GM19099 (cell line): ENCODE data around the gene FOXP4.

ENCODE experiments used
- POLR2A ChIP-seq: IDR thresholded peaks from 3 replicates; pipeline ENCODE4 v1.6.1; 2011; ENCODE audit warnings: low read depth; ENCODE audit not compliant: insufficient read length; ENCODE audit errors: extremely low read depth

Gene FOXP4

DNA sequence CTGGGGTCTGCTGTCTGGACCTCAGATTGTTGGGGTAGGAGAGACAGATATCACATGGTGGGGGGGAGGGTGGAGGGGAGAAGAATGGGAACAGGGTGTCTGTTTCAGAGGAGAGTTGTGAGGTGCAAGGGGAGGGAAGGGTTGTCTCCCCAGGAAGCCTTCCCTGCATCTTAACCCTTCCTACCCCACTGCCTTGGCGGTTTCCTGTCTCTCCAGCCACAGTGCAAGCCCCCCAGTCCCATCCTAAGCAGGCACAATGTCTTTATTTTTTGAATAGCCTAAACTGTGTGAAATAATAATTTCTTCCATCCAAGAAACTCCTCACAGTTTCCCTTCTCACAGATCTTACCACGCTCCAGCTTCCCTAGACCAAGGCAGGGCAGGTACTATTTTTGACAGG is 3.5 kb downstream of the FOXP4 start:
- TF ChIP-seq POLR2A: no peak

DNA sequence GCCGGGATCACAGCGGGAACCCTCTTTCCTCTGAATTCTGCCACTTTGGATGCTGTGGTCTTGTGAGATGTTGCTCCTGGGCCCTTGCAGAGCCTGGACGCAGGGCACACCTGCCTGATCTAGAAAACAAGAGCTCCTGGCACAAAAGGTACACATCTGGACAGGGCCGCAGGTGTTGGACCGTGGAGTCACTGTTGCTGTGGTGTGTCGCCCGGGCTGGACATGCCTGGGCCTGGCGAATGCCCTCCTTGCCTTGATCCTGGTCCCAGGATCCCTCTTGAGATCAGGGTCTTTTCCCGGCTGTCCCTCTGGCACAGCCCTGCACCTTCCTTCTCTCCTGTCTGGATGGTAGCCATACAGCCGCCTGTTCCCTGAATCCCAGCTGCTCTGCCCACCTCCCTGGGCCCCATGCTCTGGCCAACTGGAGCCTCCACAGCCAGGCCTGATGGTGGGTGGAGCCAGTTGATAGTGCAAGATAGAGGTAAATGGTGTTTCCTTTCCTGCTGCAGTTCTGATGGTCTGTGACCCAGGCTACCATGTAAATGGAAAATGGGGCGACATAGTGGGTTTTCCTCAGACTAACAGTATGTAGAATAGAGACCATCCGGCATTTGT is 5.0 kb downstream of the FOXP4 start:
- TF ChIP-seq POLR2A: no peak

DNA sequence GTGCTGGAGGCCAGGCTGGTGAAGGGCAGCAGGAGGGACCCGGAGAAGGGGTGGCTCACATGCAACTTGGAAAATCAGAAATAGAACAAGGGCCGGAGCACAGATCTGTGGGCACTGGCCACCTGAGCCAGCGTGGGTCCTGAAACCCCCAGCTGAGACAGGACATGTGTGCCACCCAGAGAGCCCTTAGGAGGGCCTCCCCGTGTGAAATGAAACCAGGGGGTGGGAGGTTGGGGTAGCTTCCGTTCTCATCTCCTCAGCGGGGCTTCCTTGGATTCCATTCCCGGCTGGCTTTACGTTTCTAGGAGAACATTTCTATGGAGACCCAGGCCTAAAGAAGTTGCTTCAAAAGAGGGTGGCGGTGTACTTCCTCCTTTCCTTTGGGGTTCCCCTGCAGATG is 5.7 kb downstream of the FOXP4 start:
- no peak for TF ChIP-seq POLR2A

DNA sequence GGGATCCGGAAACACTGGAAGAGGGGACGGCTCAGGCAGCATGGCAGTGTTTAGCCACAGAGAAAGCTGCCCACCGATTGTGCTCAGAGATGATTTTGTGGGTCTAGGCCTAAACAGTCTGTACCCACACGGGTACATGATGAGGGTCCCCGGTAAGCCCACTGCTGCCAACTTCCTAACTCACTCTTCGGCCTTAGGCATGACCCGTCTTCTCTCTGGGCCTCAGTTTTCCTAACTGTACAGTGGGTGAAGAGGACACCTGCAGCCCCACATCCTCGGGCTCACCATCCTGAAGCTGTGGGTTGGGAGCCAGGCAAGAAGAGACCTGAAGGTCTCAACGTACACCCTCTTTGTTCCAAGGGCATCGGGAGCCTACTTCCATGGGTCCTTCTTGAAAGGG is 6.5 kb downstream of the FOXP4 start:
- no peak for TF ChIP-seq POLR2A

DNA sequence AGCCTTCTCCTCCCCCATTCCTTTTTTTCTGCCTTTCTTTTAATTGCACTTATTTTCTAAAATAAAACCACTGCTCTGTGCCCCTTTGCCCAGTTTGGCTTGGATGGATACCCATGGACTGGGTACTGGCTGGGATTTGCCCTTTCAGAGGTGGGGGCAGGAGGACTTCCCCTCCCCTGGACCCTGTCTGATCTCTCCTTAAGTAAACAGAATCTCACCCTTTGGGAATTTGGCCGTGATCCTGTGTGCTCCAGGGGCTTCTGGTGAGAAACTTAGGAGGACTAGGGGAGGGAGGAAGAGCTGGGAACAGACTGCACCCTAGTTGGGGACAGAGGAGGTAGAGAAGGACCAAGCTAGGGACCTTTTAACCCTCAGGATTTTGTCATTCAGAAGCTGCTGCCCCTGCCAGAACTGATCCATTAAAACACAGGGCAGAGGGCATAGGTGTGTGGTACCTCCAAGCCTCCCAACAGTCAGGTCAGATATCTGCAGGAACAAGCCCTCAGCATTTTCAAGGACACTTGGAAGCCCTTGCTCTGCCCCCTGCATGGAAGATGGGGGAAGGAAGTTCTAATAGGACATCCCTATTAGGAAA is 7.3 kb downstream of the FOXP4 start:
- TF ChIP-seq POLR2A: no peak

DNA sequence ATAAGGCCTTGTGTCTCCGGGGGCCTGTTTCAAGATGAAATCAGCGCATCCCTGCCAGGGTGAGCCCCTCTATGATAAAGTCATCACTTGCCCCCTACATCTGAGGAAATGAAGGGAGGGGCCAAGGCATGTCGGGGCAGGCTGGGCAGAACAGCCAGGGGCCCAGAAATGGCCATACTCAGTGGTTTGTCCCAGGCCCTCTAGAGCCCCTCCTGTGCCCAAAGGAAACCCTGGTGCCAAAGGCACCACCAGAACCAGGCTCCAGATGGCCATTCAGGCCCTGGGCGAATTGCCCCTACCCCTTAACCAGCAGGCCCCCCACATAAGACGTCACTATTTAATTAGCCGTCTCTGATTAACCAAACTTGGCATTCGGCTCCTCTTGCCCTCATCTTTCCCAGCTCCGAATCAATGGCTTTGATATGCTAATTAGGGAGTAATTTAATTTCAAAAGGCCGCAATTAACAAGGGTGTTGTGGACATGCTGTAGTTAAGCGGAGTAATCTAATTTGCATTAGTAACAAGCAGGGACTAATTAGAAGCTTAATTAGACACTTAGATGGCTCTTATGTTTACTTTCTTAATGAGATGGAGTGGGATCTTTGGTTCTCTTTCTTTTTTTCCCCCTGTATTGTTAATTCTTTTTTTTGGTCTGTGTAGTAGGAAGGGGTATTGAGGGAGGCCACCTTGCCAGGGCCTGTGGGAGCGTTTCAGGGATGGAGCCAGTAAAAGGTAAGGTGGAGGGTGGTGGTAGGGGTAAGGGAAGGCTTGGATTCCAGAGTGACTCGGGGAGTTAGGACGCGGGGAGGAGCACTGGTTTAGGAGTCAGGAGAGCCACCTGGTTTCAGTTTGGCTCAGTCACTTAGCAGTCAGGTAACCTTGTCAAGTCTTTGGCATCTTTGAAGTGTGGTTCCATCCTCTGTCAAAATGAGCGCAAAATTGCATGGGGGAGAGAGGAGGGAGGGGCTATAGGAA is 9.4 kb downstream of the FOXP4 start:
- TF ChIP-seq POLR2A: no peak

DNA sequence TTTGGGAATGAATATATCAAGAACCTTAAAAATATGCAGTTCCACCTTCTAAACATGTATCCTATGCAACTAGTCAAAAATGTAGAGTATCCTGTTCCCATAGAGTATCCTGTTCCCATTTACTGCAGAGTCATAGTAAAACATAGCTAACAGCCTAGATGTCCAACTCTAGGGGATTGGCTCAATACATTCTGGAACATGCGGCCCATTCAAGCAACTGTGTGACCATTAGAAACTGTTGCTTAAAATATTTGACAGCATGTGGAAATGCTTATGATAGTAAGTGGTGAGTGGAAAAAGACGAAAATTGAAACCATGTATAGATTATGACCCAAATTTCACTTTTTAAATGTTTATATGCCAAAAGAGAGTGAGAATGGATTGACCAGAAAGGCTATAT is 11.2 kb downstream of the FOXP4 start:
- no peak for TF ChIP-seq POLR2A

DNA sequence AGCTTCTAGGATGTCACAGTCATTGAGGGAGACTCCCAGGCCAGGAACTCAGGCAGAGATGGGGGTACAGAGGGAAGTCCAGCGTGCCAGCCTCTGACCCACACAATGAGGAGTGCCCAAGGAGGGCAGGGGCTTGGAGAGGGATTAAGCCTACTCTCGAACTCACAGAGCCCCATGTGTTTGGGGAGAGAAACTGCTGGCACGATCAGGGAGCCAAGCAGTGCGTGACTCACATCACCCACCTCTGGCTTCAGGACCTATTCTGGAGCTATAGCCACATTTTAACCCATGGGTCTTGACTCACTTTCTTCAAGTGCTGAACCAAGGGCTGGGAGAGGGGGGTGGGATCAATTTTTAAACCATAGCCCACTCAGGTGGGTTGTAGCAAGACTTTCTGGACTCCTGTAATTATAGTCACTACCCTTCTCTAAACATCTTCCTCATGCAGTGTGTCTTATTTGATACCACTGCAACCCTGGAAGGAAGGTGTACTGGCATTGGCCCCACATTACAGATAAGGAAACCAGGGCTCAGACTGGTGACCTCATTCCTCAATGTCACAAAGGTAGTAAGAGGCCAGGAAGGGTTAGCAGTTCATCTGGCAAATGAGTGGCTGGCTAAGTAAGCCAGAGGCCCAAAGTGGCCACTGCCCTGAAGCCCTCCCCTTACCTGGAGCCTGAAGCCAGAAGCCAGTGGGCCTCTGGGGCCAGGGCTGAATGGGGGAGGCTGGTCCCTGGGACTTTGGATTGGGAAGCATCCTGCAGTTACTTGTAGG is 12.0 kb downstream of the FOXP4 start:
- no peak for TF ChIP-seq POLR2A

DNA sequence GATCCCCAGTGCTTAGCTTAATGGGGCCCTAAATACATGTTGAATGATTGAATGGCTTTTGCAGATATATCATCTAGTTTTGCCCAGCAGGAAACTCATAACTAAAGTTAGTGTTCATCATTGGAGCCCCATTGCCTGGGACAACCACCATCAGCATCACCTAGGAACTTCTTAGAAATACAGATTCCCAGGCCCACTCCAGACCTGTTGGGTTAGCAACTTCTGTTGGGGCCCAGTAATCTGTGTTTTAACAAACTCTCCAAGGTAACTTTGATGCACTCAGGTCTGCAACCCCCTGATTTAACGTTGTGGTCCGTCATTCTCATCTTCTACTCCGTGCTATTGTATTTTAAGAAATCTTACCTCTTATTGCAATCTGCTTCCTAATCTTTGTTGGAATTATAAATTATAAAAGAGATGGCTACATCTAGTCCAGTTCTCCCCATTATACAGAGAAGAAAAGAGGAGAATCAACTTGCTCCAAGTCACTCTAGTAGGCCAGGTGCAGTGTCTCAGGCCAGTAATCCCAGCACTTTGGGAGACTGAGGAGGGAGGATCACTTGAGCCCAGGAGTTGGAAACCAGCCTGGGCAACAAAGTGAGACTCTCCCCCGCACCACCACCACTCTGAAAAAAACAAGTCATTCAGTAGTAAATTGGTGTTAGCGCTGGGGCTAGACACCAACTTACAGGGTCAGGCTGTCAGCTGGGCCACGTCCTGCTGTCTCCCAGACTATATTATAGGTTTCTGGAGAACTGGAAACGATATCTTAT is 13.7 kb downstream of the FOXP4 start:
- TF ChIP-seq POLR2A: no peak

DNA sequence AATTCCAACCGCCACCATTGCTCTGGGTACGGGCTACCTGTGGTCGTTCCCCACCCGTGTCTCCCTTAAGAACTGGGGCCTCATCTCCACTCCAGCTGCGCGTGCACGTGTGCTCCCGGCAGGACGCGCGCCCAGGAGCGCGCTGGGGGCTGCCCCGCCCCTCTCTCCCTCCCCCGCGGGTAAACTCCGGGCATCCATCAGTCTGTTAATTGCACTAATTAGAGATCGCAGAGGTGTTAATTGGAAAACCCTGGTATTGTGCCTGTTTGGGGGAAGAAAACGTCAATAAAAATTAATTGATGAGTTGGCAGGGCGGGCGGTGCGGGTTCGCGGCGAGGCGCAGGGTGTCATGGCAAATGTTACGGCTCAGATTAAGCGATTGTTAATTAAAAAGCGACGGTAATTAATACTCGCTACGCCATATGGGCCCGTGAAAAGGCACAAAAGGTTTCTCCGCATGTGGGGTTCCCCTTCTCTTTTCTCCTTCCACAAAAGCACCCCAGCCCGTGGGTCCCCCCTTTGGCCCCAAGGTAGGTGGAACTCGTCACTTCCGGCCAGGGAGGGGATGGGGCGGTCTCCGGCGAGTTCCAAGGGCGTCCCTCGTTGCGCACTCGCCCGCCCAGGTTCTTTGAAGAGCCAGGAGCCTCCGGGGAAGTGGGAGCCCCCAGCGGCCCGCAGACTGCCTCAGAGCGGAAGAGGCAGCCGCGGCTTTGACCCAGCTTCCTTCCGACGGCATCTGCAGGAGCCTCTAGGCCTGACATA is 14.4 kb downstream of the FOXP4 start:
- TF ChIP-seq POLR2A: no peak

DNA sequence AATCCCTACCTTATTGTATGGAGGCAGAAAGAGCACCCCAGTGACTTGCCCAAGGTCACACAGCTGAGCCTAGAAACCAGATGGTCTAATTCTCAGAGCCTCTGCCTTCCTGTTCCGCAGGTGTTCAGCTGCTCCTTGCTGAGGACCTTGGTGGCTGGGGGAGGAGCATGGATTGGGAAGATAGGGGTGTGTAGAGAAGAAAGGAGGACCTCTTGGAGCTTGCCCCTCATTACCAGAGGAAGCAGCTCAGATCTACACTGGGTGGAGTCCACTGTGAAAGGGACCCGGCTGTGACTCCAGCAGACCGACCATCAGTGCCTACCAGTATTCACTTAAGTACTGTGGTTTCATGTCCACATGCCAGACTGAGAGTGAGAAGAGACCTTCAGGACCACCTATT is 15.2 kb downstream of the FOXP4 start:
- no peak for TF ChIP-seq POLR2A

DNA sequence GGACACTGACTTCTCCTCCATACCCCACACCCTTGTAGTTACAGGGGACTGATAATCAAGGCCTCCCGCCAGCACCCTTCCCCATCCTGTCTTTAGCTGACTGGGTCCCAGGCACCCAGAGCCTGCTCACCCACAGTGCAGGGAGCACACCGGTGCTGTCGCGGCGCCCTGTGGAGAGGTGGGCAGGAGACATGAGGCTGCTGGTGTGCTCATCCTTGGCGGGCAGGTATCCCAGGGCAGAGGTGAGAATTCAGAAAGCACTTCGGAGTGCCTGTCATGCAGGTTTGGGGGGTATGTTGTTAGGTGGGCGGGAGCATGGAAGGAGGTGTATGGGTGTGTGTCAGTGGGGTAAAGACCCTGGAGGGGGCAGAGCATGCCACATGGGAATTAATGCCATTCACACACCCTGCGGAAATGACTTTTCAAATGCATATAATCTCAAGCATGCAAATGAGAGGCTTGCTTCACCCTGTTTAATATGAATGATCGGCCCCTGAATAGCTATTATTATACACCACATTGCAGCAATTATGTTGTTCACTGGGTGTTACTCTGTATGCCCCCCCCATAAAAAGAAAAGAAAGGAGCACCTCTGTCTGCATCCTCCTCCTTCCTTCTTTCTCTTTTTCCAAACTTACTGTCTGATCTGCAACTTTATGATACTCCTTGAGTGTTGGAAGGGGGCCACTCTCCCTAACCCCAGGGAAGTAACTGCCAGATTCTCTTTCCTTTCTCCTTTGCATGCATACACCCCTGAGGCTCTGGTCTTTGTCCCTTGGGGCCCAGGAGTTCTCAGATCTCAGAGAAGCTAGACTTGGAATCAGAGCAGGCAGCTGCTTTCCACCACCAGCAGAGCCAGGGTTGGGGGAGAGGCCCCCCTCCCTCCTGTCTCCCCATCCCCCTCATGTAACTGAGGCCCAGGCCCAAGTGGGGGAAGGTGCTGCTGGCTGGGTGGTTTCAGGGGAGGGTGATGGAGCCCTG is 16.0 kb downstream of the FOXP4 start:
- TF ChIP-seq POLR2A: no peak
